Endothelial cell of umbilical vein (primary cell): ENCODE results near the gene OR2B3.

Experiments used
- CTCF ChIP-seq, 2 donors: IDR thresholded peaks; 1 replicate in 1 of 2; 2 replicates in 1 of 2; pipeline ENCODE4 v1.5.1; 2011; ENCODE audit warnings: low read length in 2 of 2, mild to moderate bottlenecking in 2 of 2, moderate library complexity in 2 of 2, control low read depth in 1 of 2, inconsistent platforms in 1 of 2, low read depth in 1 of 2; ENCODE audit not compliant: insufficient read depth in 1 of 2; ENCODE audit errors: extremely low read depth in 1 of 2
- EZH2 ChIP-seq: IDR thresholded peaks from 2 replicates; pipeline ENCODE4 v1.6.1; 2012; ENCODE audit warnings: borderline replicate concordance, low read depth, mild to moderate bottlenecking, moderate library complexity, low read length, inconsistent platforms; ENCODE audit not compliant: severe bottlenecking
- FOS ChIP-seq: IDR thresholded peaks from 2 replicates; pipeline ENCODE4 v1.6.1; 2011; ENCODE audit warnings: mild to moderate bottlenecking, low read length, moderate library complexity, borderline replicate concordance; ENCODE audit not compliant: insufficient read depth
- GATA2 ChIP-seq: IDR thresholded peaks from 2 replicates; pipeline ENCODE4 v1.7.0; 2011; ENCODE audit warnings: low read depth, mild to moderate bottlenecking, moderate library complexity, mixed read lengths, low read length; ENCODE audit not compliant: insufficient read length, insufficient read depth
- JUN ChIP-seq: IDR thresholded peaks from 2 replicates; pipeline ENCODE4 v1.6.1; 2011; ENCODE audit warnings: borderline replicate concordance, low read depth; ENCODE audit not compliant: insufficient read length, insufficient read depth
- MAX ChIP-seq: IDR thresholded peaks from 2 replicates; pipeline ENCODE4 v1.6.1; 2011; ENCODE audit not compliant: insufficient read depth, insufficient read length
- MYC ChIP-seq: IDR thresholded peaks from one replicate; pipeline ENCODE4 v1.6.1; 2011; ENCODE audit warnings: mild to moderate bottlenecking, low read depth, low read length
- POLR2A ChIP-seq: IDR thresholded peaks from 2 replicates; pipeline ENCODE4 v1.6.1; 2012; ENCODE audit warnings: low read depth, mild to moderate bottlenecking, control low read depth, low read length
- POLR2AphosphoS5 ChIP-seq: IDR thresholded peaks from 2 replicates; pipeline ENCODE4 v1.6.1; 2012; ENCODE audit warnings: low read depth, mild to moderate bottlenecking, control low read depth, low read length, moderate library complexity; ENCODE audit not compliant: insufficient read depth

- peak; percentile 53 to 73 for TF ChIP-seq CTCF (IDR thresholded peaks at IDR 0.05; ENCODE audit: extremely low read depth in 1 of 2, insufficient read depth in 1 of 2, low read depth in 1 of 2, low read length in 2 of 2)
- no peak for TF ChIP-seq POLR2A
- no peak for TF ChIP-seq EZH2
- TF ChIP-seq MAX, result no peak
- TF ChIP-seq FOS, result no peak
- no peak for TF ChIP-seq JUN
- no peak for TF ChIP-seq MYC
- no peak for TF ChIP-seq POLR2AphosphoS5
- TF ChIP-seq GATA2, result no peak
Measured at GRCh38 chr6:29071831-29072723, 15.0 kb downstream of the OR2B3 start.
